GM18498 (cell line): ENCODE data around the gene MBIP.

Experiments
- ATAC-seq: cut with Tn5 transposase; IDR thresholded peaks from one replicate; pipeline ENCODE4 v1.9.1; 2021; ENCODE audit warnings: mild to moderate bottlenecking, moderate library complexity; ENCODE audit not compliant: unreplicated experiment

The MBIP gene

GRCh38 chr14:36270191-36270590 lies 50.2 kb downstream of the MBIP start:
- ATAC-seq, result no peak

- no peak for ATAC-seq
These were observed 52.3 kb downstream of the MBIP start for GRCh38 chr14:36268121-36268520.

- ATAC-seq, result no peak
These were observed 55.8 kb downstream of the MBIP start for GRCh38 chr14:36264595-36264994.

GRCh38 chr14:36264107-36264506 lies 56.3 kb downstream of the MBIP start:
- ATAC-seq, result no peak

GRCh38 chr14:36260970-36261640 lies 59.3 kb downstream of the MBIP start:
- ATAC-seq, result no peak

- ATAC-seq, result no peak
These were observed 62.2 kb downstream of the MBIP start for GRCh38 chr14:36258241-36258640.

- no peak for ATAC-seq
These were observed 64.2 kb downstream of the MBIP start for GRCh38 chr14:36256126-36256801.

- no peak for ATAC-seq
These were observed 66.3 kb downstream of the MBIP start for GRCh38 chr14:36254020-36254624.
